Fibroblast of lung (primary cell): ENCODE results near the gene HDAC4. TPM values are rescaled to one million over a fixed set of nuclear protein-coding genes. Genes with fewer than 3 reads are reported as not detected.

Source experiments
- DNase-seq, 2 donors: peaks; one replicate each; pipeline versions ENCODE4 v3.0.0 to v3.0.0-alpha.2; 2010; ENCODE audit warnings: low read depth in 2 of 2
- H2AFZ ChIP-seq: 2 replicates; pipeline ENCODE4 v1.5.1; 2012; ENCODE audit warnings: low read length, control low read depth, inconsistent platforms
- H3K27ac ChIP-seq: 2 replicates; pipeline ENCODE4 v1.5.1; 2011; ENCODE audit warnings: low read length, control low read depth; ENCODE audit not compliant: insufficient read depth
- H3K27me3 ChIP-seq: 2 replicates; pipeline ENCODE4 v1.5.1; 2011; ENCODE audit warnings: mild to moderate bottlenecking, low read length; ENCODE audit not compliant: control insufficient read depth, insufficient read depth
- H3K36me3 ChIP-seq: 2 replicates; pipeline ENCODE4 v1.5.1; 2011; ENCODE audit warnings: low read length; ENCODE audit not compliant: control insufficient read depth, insufficient read depth
- H3K4me1 ChIP-seq: 2 replicates; pipeline ENCODE4 v1.5.1; 2011; ENCODE audit warnings: low read length; ENCODE audit not compliant: control insufficient read depth, insufficient read depth; ENCODE audit errors: extremely low read depth
- H3K4me2 ChIP-seq: 2 replicates; pipeline ENCODE4 v1.5.1; 2011; ENCODE audit warnings: low read length, control low read depth; ENCODE audit not compliant: insufficient read depth; ENCODE audit errors: extremely low read depth
- H3K4me3 ChIP-seq, 4 experiments: fragments of 200-600 bp in 1 of 4; sonication (generic) in 1 of 4; replicated peaks in 1 of 4; 2 replicates each; pipeline ENCODE4 v1.5.1; 2011 to 2016; ENCODE audit warnings: low read length in 4 of 4, low read depth in 3 of 4, mild to moderate bottlenecking in 3 of 4, control low read depth in 2 of 4, inconsistent platforms in 1 of 4, mixed read lengths in 1 of 4; ENCODE audit not compliant: insufficient read depth in 1 of 4; ENCODE audit errors: control extremely low read depth in 1 of 4
- H3K79me2 ChIP-seq: 2 replicates; pipeline ENCODE4 v1.5.1; 2012; ENCODE audit warnings: mild to moderate bottlenecking, low read length, inconsistent platforms; ENCODE audit not compliant: control insufficient read depth, insufficient read depth
- H3K9ac ChIP-seq: 2 replicates; pipeline ENCODE4 v1.5.1; 2011; ENCODE audit warnings: mild to moderate bottlenecking, low read length, control low read depth; ENCODE audit not compliant: insufficient read depth
- H3K9me3 ChIP-seq: 2 replicates; pipeline ENCODE4 v1.5.1; 2012; ENCODE audit warnings: low read depth, low read length; ENCODE audit not compliant: control insufficient read depth, insufficient read depth
- H4K20me1 ChIP-seq: 2 replicates; pipeline ENCODE4 v1.5.1; 2011; ENCODE audit warnings: low read length; ENCODE audit not compliant: control insufficient read depth, insufficient read depth; ENCODE audit errors: extremely low read depth
- CTCF ChIP-seq, 2 donors: IDR thresholded peaks in 1 of 2; conservative IDR thresholded peaks in 1 of 2; 1 replicate in 1 of 2; 2 replicates in 1 of 2; pipeline ENCODE4 v1.5.1; 2011 to 2012; ENCODE audit warnings: low read length in 2 of 2, control low read depth in 1 of 2, inconsistent platforms in 1 of 2, low read depth in 1 of 2, mild to moderate bottlenecking in 1 of 2
- EZH2 ChIP-seq: IDR thresholded peaks from 2 replicates; pipeline ENCODE4 v1.5.1; 2012; ENCODE audit warnings: low read length, control low read depth, mild to moderate bottlenecking; ENCODE audit errors: missing control alignments
- polyA plus RNA-seq, 2 donors: library from polyadenylated mRNA; depleted of rRNA in 1 of 2; stranded (reverse) in 1 of 2; unstranded in 1 of 2; fragments of >200 nt; gene quantifications; 2 replicates each; pipeline ENCODE4 v1.2.1, GENCODE V29; 2011 to 2012; ENCODE audit warnings: missing spikeins in 1 of 2
- total RNA-seq: library from RNA; depleted of rRNA; stranded (reverse); fragments of >200 nt; gene quantifications from 2 replicates; pipeline ENCODE4 v1.2.1, GENCODE V29; 2014

Gene HDAC4
- total and polyA plus RNA-seq, 2 donors (not counting 1 experiment from before 2014, with no cell fraction given): 7.4 to 19.8 TPM

GRCh38 chr2:239255218-239255617, 145.6 kb downstream of the HDAC4 start:
- H3K9ac ChIP-seq: no peak overlapping the region
- no peak overlapping the region for H2AFZ ChIP-seq
- H3K9me3 ChIP-seq: no peaks in the 10 kb centered on the region
- H3K4me2 ChIP-seq: no peak overlapping the region
- H3K36me3 ChIP-seq: no peaks in the 10 kb centered on the region
- H3K27ac ChIP-seq: no peak overlapping the region
- H3K4me3 ChIP-seq: no peak overlapping the region
- DNase-seq: no peak
- TF ChIP-seq EZH2: no peak
- TF ChIP-seq CTCF (conservative IDR thresholded peaks at IDR 0.05 in 1 of 2, IDR thresholded peaks at IDR 0.05 in 1 of 2; ENCODE audit: low read depth in 1 of 2, low read length in 2 of 2): no peak
- peaks cover 4% of the 10 kb centered on the region for H3K4me1 ChIP-seq
- no peaks in the 10 kb centered on the region for H4K20me1 ChIP-seq
- no peaks in the 10 kb centered on the region for H3K27me3 ChIP-seq
- H3K79me2 ChIP-seq: peaks cover 3% of the 10 kb centered on the region

- TF ChIP-seq EZH2 (no peak), CTCF (conservative IDR thresholded peaks at IDR 0.05 in 1 of 2, IDR thresholded peaks at IDR 0.05 in 1 of 2; ENCODE audit: low read depth in 1 of 2, low read length in 2 of 2) (no peak)
- H3K9me3 ChIP-seq: no peaks in the 10 kb centered on the region
- DNase-seq: no peak
- H4K20me1 ChIP-seq: no peaks in the 10 kb centered on the region
- no peaks in the 10 kb centered on the region for H3K27me3 ChIP-seq
- H3K27ac ChIP-seq: no peak overlapping the region
- no peak overlapping the region for H3K9ac ChIP-seq
- no peaks in the 10 kb centered on the region for H3K36me3 ChIP-seq
- H3K4me3 ChIP-seq: no peak overlapping the region
- peaks cover 4% of the 10 kb centered on the region for H3K4me1 ChIP-seq
- no peak overlapping the region for H3K4me2 ChIP-seq
- H3K79me2 ChIP-seq: peaks cover 3% of the 10 kb centered on the region
- no peak overlapping the region for H2AFZ ChIP-seq
Observed at GRCh38 chr2:239253701-239254436, 147.0 kb downstream of the HDAC4 start.

GRCh38 chr2:239253264-239253663, 147.6 kb downstream of the HDAC4 start:
- no peaks in the 10 kb centered on the region for H4K20me1 ChIP-seq
- H3K4me1 ChIP-seq: peaks cover 4% of the 10 kb centered on the region
- TF ChIP-seq EZH2 (no peak), CTCF (conservative IDR thresholded peaks at IDR 0.05 in 1 of 2, IDR thresholded peaks at IDR 0.05 in 1 of 2; ENCODE audit: low read depth in 1 of 2, low read length in 2 of 2) (no peak)
- no peaks in the 10 kb centered on the region for H3K27me3 ChIP-seq
- no peak overlapping the region for H3K9ac ChIP-seq
- no peak overlapping the region for H2AFZ ChIP-seq
- no peaks in the 10 kb centered on the region for H3K9me3 ChIP-seq
- no peak overlapping the region for H3K27ac ChIP-seq
- DNase-seq: no peak
- peaks cover 3% of the 10 kb centered on the region for H3K79me2 ChIP-seq
- no peak overlapping the region for H3K4me2 ChIP-seq
- no peaks in the 10 kb centered on the region for H3K36me3 ChIP-seq
- no peak overlapping the region for H3K4me3 ChIP-seq
